Activated T-cell treated with anti-CD3 and anti-CD28 coated beads, Interleukin-2, amount 50 U/mL, for 24 hours (primary cell): ENCODE results near the gene POLN.

Experiments used
- DNase-seq: peaks from one replicate; pipeline ENCODE4 v3.0.0-alpha.2; 2020
- H3K27ac Mint-ChIP-seq: 2 replicates; pipeline ENCODE4 v1.8.0; 2020; ENCODE audit warnings: mild to moderate bottlenecking, mixed read lengths
- H3K27me3 Mint-ChIP-seq: 2 replicates; pipeline ENCODE4 v1.8.0; 2020; ENCODE audit warnings: mixed read lengths
- H3K36me3 Mint-ChIP-seq: 2 replicates; pipeline ENCODE4 v1.8.0; 2020; ENCODE audit warnings: low read depth, mixed read lengths
- H3K4me1 Mint-ChIP-seq: 2 replicates; pipeline ENCODE4 v1.8.0; 2020; ENCODE audit warnings: low read depth, mixed read lengths
- H3K4me3 Mint-ChIP-seq: 2 replicates; pipeline ENCODE4 v1.8.0; 2020; ENCODE audit warnings: mild to moderate bottlenecking, moderate library complexity, mixed read lengths
- H3K9me3 Mint-ChIP-seq: 2 replicates; pipeline ENCODE4 v1.8.0; 2020; ENCODE audit warnings: mixed read lengths

POLN gene

GRCh38 chr4:2065106-2065930 lies 176.6 kb downstream of the POLN start:
- H3K27ac Mint-ChIP-seq = no peak overlapping the region
- no peaks in the 10 kb centered on the region for H3K4me1 Mint-ChIP-seq
- no peaks in the 10 kb centered on the region for H3K36me3 Mint-ChIP-seq
- no peak for DNase-seq
- no peak overlapping the region for H3K4me3 Mint-ChIP-seq
- H3K27me3 Mint-ChIP-seq = peaks cover 12% of the 10 kb centered on the region
- H3K9me3 Mint-ChIP-seq = no peaks in the 10 kb centered on the region

GRCh38 chr4:2064276-2064991 lies 177.5 kb downstream of the POLN start:
- no peak for DNase-seq
- peaks cover 12% of the 10 kb centered on the region for H3K27me3 Mint-ChIP-seq
- H3K36me3 Mint-ChIP-seq = no peaks in the 10 kb centered on the region
- no peak overlapping the region for H3K4me3 Mint-ChIP-seq
- no peak overlapping the region for H3K27ac Mint-ChIP-seq
- no peaks in the 10 kb centered on the region for H3K9me3 Mint-ChIP-seq
- H3K4me1 Mint-ChIP-seq = no peaks in the 10 kb centered on the region

- Mint-ChIP-seq H3K9me3 (no peaks in the 10 kb centered on the region), H3K27me3 (peaks cover 12% of the 10 kb centered on the region), H3K36me3 (no peaks in the 10 kb centered on the region), H3K27ac (no peak overlapping the region), H3K4me1 (no peaks in the 10 kb centered on the region), H3K4me3 (no peak overlapping the region)
- no peak for DNase-seq
Measured at GRCh38 chr4:2063557-2064275, 178.2 kb downstream of the POLN start.

GRCh38 chr4:2062808-2063524 lies 179.0 kb downstream of the POLN start:
- Mint-ChIP-seq H3K4me1 (no peaks in the 10 kb centered on the region), H3K9me3 (no peaks in the 10 kb centered on the region), H3K4me3 (no peak overlapping the region), H3K36me3 (no peaks in the 10 kb centered on the region), H3K27ac (no peak overlapping the region), H3K27me3 (peaks cover 12% of the 10 kb centered on the region)
- DNase-seq = no peak

GRCh38 chr4:2062168-2062807 lies 179.6 kb downstream of the POLN start:
- H3K4me1 Mint-ChIP-seq = peaks cover 3% of the 10 kb centered on the region
- H3K27me3 Mint-ChIP-seq = peaks cover 18% of the 10 kb centered on the region
- DNase-seq = no peak
- H3K27ac Mint-ChIP-seq = no peak overlapping the region
- no peak overlapping the region for H3K4me3 Mint-ChIP-seq
- H3K9me3 Mint-ChIP-seq = no peaks in the 10 kb centered on the region
- no peaks in the 10 kb centered on the region for H3K36me3 Mint-ChIP-seq

- Mint-ChIP-seq H3K4me3 (no peak overlapping the region), H3K27ac (no peak overlapping the region), H3K36me3 (no peaks in the 10 kb centered on the region), H3K9me3 (no peaks in the 10 kb centered on the region), H3K27me3 (peaks cover 27% of the 10 kb centered on the region), H3K4me1 (peaks cover 3% of the 10 kb centered on the region)
- DNase-seq = no peak
Measured at GRCh38 chr4:2061186-2062131, 180.5 kb downstream of the POLN start.

GRCh38 chr4:2060611-2061185 lies 181.2 kb downstream of the POLN start:
- H3K27ac Mint-ChIP-seq = no peak overlapping the region
- DNase-seq = no peak
- H3K4me1 Mint-ChIP-seq = peaks cover 3% of the 10 kb centered on the region
- no peak overlapping the region for H3K4me3 Mint-ChIP-seq
- no peaks in the 10 kb centered on the region for H3K36me3 Mint-ChIP-seq
- no peaks in the 10 kb centered on the region for H3K9me3 Mint-ChIP-seq
- peaks cover 32% of the 10 kb centered on the region for H3K27me3 Mint-ChIP-seq

- no peak overlapping the region for H3K4me3 Mint-ChIP-seq
Measured at GRCh38 chr4:2059726-2060602, 182.0 kb downstream of the POLN start.

GRCh38 chr4:2059046-2059725 lies 182.7 kb downstream of the POLN start, which contains the start of gene NAT8L:
NAT8L (plus strand) TSS chr4:2059327; CDS start chr4:2059512, 185 bp downstream.
- no peaks in the 10 kb centered on the region for H3K9me3 Mint-ChIP-seq
- H3K27ac Mint-ChIP-seq = no peak within 1 kb of the TSS
- peaks cover 3% of the 10 kb centered on the region for H3K4me1 Mint-ChIP-seq
- H3K4me3 Mint-ChIP-seq = peak within 1 kb of the TSS; percentile 18
- H3K27me3 Mint-ChIP-seq = peaks cover 39% of the 10 kb centered on the region
- no peaks in the 10 kb centered on the region for H3K36me3 Mint-ChIP-seq
- peak; percentile 48 for DNase-seq

More at GRCh38 chr4:2059726-2060602, 182.0 kb downstream of the POLN start:
- H3K27me3 Mint-ChIP-seq = peaks cover 38% of the 10 kb centered on the region
- H3K9me3 Mint-ChIP-seq = no peaks in the 10 kb centered on the region
- peaks cover 3% of the 10 kb centered on the region for H3K4me1 Mint-ChIP-seq
- no peak overlapping the region for H3K27ac Mint-ChIP-seq
- no peaks in the 10 kb centered on the region for H3K36me3 Mint-ChIP-seq
- DNase-seq = no peak

- Mint-ChIP-seq H3K27me3 (peaks cover 46% of the 10 kb centered on the region), H3K36me3 (no peaks in the 10 kb centered on the region), H3K4me1 (peaks cover 3% of the 10 kb centered on the region), H3K9me3 (no peaks in the 10 kb centered on the region), H3K4me3 (peak overlapping the region; percentile 18), H3K27ac (no peak overlapping the region)
- DNase-seq = peak; percentile 51
Measured at GRCh38 chr4:2058264-2059045, 183.5 kb downstream of the POLN start.
